HG03108 (cell line): ENCODE measurements around the gene UTP25.

Source experiments
- ATAC-seq: cut with Tn5 transposase; IDR thresholded peaks from one replicate; pipeline ENCODE4 v1.9.1; 2021; ENCODE audit warnings: moderate library complexity; ENCODE audit not compliant: unreplicated experiment

The UTP25 gene

DNA sequence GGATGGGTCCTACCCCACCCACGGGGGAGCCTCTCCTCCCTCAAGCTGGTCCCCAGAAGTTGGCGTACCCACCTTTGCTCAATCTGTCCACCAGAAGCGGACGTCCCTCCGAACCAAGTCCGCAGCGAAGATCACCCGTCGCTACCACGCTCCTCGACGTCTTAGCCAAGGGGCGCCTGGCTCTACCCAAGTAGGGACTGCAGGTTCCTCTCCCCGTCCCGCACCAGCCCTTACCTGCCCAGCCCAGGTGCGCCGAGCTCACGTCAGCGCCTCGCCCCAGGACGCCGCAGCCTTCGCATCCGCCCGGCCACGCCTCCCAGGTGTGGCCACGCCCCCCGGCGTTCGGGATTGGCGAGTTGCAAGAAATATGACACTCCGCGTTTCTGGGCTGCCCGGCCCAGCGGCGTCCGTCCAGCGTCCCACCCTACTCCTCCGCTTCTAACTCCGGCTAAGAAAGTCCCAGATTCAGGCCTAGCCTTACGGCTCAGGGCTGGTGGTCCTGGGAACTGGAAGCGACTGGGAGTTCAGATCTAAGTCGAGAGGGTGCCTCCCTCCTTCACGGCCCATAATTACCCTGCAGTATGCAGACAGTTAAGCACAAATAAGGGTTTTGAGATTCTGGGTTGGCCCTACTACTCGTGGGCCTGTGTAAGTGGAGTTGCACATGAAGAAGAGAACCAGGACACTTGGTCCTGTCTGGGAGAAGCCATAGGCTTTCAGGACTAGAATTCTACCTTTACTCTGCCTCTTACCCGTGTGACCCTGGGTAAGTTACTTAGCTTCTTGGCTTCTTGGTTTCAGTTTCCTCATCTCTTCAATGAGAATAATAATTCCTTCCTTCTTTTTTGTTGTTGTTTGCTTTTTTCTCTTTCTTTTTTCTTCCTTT, 21.7 kb upstream of the UTP25 start, which contains the start of gene IRF6:
Gene IRF6, minus strand, starts transcription at position 268 of the 886 bp plus-strand sequence. CDS start 4,729 bp downstream, outside the sequence.
- ATAC-seq: peak; percentile 90

DNA sequence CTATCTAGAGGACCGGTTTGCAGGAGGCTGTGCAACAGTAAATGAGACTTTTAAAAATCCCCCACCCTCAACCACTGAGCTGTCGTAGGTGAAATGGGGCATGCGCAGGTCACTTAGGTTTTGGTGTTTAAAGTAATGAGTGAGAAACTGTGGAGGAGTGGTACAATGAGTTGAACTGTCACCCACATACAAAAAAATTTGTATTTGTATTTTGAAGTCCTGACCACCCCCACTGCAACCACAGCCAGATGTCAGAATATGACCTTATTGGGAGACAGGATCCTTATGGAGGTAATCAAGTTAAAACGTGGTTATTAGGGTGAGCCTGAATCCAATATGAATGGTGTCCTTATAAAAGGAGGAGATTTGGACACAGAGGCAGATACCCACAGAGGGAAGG, 20.3 kb upstream of the UTP25 start:
- ATAC-seq: no peak

DNA sequence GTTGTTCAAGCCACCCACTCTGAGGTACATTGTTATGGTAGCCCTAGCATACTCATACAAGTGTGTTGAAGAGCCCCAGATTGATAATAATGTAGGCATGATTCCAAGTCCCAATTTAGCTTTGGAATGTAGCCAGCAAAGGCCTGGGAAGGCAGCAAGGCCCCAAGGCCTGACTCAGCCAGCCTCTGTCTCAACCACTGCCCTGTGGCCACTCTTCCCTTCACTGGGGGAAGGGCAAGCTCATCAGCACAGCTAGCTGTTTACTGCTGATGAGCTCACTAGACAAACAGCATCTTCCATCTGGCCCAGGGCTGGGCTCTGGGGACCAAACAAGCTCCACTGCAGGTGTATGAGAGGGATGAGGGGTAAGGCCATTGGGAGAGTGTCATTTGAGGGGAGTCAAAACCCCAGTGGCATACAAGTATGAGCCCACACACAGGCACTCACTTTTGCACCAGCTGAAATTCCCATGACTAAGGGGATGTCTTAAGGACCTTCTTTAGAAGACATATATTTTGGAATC, 19.7 kb upstream of the UTP25 start:
- ATAC-seq: no peak

DNA sequence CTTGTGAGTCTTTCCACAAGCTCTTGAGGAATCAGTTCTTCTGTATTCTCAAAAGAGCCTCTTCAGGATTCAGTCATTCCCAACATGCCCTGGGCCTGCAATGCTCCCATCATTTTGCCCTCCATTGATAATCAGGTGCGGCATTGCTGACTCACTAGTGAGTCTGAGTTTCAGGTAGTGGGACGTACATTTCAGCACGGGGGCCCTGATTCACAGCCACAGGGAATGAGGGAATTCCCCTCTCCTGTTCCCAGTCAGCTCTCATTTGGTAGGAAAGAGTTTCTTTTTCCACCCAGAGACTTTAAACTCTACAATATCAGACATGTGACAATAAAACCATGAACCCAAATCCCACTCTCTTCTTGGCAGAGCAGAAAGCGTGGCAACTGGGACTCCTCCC, 18.2 kb upstream of the UTP25 start:
- ATAC-seq: no peak

DNA sequence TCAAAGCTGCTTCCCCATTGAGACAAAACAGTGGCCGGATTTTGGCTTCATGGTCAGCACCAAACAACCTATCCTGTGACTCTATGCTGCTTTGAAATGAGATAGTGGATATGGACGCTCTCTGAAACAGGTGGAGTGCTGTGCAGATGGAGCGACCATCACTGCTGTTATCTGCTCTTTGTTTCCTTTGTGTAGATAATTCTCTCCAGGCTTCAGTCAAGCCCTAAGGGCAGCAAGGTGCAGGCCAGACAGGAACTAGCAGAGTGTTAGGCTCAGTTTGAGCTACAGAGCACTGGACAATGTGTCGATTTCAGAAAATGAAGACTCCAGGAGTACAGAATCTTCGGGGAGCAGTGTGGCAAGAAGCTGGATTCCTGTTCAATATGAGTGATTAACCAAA, 17.0 kb upstream of the UTP25 start:
- no peak for ATAC-seq

DNA sequence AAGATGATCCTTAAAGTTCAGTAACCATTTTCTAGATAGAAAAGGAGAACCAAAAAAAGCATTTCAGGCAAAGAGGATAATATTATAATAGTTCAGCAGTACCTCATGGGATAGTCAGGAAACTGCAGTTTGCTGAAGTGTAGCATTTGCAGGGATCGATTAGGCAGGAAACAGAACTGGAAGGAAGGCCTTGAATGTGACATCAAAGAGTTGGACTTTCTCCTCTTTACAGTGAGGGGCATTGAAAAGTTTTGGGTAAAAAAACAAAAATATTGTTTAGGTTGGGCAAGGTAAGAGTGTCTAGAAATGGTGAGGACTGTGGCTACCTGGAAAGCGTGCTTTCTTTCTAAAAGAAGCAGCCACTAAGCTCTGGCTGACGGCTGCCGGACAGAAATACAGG, 13.9 kb upstream of the UTP25 start:
- ATAC-seq: no peak

DNA sequence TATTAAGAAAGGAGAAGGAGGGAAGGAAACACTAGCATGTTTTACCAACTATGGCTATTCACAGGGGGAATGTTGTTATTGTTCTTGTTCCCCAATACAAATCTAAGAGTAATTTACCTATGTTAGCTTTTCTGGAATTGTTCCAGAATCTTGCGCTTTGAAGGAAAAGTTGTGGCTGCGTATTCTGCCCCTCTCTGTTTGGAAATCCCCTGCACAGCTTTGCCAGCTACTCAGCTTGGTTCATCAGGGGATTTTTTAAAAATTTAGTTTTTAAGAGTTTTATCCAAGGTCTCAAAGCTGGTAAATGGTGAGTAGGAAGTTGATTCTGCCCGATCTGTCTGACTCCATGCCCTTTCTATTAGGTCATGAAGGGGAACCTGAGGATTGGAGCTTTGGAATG, 12.3 kb upstream of the UTP25 start:
- no peak for ATAC-seq

DNA sequence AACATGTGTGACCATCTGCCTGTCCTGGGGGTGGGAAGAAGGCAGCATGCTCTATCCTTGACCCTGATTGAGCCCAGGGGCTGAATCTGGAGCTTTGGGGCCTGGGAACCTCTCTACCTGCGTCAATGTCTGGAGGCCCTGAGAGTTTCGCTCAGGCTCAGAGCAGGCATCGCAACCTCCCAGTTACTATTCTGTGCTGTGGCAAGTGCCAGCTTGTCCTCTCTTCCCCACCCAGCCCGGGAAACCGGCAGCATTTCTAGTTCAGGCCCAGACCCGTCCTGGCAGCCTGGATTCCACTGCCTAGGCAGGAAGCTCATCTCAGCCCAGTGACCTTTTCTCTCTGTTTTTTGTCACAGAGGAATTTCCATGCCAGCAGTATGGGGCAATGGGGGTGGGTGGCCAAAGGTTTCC, 11.8 kb upstream of the UTP25 start:
- no peak for ATAC-seq

DNA sequence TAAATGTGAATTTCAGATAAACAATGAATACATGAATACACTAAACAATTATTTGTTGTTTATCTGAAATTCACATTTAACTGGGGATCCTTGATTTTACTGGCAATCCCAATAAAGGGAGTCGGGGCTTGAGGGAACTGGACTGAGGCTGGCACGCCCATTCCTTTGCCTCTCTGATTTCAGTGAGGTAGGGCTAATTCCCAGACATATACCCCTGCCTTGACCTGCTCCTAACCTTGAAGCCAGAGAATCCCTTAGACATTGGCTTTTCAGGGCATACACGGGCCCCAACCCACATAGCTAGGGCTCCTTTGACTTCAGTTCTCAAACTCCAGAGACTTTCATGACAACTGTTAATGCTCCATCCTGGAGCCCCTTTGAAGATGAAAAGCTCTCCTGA, 10.8 kb upstream of the UTP25 start:
- ATAC-seq: no peak

DNA sequence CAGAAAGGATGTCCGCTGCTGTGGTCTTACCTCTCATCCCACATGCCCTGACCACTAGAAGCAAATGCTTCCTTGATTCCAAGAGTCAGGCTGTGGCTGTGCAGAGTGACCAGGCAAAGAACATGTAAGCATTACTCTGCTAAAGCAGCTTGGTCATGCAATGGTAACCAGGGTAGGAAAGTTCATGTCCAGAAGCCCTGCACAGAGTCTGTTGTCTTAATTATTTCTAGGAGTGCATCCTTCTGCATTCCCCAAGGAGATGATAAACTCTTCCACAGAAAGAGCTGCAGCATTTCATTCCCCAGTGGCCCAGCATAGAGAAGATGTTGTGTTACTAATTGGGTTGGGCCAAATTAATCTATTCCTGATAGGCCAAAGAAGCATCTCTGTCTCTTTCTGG, 10.1 kb upstream of the UTP25 start:
- ATAC-seq: no peak

DNA sequence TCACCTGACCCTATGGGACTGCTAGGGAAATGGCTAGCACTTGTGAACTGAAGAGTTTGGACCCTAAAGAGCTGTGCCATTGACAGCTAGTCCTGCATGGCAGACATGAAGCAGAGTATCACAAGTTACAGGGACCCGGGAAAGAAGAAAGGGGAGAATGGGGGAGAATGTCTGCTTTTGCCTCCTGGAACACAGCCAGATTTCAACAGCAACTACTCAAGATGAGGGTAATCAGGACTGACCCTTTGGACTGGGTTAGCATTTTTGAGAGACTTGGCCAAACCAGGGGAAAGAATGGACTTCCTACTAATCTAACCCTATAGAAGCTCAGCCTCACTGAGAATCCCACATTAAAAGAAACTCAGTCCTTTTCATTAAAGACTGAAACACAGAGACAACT, 8.7 kb upstream of the UTP25 start:
- ATAC-seq: no peak

DNA sequence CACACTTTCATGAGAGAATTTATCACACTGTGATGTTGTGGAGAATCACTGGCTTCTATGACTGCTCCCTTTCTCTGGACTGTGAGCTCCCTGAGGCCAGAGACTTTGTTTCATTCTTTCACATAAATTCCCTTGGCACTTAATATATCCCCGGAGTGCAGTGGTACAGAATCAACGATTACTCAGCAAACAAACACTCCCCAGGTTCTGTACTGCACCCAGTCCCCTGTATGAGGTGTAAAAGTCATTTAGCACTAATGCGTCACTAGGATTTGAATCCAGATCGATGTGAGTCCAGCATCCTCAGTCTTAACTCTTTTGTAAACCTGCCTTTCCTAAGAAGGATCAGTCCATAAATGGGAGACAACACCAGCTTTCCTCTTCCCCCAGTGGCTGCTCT, 6.8 kb upstream of the UTP25 start:
- ATAC-seq: no peak

DNA sequence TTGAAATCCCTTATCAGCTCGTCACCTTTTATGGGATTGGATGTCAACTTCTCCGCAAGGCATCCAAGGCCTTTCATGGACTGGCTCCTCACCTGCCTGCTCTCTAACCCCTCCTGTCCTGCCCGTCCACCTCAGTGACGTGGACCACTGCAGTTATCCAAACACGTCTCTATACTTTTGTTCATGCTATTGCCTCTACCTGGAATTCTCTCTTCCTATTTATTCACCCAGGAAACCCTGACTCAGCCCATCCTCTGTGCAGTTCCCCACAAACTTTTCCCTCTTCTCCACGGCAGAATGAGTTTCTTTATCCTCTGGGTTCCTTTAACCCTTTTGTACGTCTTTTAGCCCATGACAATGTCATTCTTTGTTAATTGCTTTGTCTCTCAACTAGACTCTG, 5.1 kb upstream of the UTP25 start:
- ATAC-seq: no peak

DNA sequence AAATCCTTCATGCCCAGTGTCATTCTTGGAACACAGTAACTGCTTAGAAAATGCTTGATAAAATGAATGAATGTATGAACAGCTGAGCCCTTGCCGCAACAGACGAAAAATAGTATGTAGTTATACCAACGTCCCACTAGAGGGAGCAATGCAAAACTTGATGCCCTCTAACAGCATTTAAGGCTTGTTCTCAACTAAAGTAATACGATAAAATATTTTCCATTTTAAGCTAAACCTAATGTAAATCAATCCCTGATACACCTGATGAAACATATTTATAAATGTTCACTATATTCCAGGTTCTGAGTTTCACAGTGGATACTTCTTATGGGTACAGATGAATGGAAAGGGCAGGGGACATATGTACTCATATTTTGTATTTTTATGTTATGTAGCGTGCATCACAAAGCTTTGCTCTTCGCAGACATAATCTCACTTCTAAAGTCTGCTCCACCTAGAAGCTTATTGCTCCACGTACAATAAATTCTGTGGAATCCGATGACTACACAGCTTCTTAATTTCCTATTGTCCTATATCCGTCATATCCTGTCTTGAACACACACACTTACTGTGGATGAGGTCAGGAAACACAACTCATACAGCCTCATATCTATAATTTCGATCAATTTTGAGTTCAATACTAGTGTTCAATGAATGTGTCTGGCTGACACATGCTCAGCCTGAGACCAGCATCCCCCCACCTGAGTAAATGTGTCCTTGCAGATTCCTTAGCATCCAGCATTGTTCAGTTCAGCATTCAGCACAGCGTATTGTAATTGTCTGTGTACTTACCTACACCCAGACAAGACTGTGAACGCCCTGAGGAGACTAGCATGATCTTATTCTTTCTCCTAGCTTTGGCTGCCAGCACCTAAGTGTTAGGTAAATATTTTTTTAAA, 4.4 kb upstream of the UTP25 start:
- no peak for ATAC-seq

DNA sequence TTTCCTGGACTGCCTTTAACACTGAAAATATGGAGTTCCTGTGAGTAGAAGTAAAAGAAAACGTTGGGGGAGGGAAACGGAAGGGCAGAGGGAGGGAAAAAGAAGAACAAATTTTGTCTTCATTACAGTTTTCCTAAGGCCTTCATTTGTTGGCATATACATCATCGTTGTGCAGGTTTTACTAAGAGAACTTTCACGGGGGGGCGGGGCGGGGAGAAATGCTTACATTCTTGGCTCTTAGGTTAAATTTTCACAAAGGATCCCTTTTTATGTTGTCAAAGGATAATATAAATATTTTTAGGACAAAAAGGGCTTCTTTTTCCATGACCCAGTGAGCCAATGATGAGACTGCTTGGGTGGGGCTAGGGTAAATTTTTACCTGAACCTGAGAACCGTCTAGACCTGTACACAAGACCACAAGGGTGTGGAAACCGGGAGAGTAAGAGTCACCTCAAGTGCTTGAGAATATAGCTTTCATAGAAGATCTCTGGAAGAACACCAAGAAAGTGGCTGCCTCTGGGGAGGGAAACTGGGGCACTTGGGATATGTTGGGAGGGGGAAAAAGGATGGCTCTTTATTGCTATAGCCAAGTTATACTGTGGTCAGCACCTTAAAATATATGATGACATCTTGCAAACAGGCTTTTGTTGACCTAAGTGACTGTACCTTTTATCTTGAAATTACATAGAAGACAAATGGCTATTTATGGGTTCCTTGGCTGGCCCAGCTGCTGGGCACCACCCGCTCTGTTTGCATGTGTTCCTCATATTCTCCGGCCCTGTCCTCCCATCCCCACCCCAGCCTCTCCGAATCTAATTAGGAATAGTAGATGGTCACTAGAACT, 2.0 kb upstream of the UTP25 start:
- ATAC-seq: no peak

DNA sequence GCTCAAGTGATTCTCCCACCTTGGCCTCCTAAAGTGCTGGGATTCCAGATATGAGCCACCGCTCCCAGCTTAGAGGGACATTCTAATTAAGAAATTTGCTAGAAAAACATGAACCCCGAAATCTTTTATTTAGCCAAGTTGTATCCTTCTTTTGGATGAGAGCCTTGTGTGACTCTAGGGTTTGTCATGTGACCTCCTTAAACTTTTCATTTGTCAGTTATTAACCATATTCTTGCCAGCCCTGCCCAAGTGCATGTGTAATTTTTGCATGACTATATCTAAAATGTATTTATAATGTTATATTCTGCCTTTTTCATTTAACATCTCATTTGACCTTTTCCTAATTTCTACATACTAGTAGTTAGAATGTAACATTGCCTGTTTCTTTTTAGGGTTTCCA, 1.9 kb downstream of the UTP25 start:
- ATAC-seq: no peak

DNA sequence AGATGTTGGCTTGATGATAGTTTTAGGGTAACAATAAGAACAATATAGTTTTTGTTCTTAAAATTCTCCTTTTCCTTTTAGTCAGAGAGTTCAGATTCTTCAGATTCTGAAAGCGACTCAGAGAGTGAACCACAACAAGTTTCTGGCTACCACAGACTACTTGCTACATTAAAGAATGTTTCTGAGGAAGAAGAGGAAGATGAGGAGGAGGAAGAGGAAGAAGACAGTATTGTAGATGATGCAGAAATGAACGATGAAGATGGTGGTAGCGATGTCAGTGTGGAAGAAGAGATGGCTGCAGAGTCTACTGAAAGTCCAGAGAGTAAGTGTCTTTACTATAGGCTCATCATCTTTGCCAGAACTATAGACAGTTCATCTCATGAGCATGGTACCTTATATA, 3.0 kb downstream of the UTP25 start:
- no peak for ATAC-seq

DNA sequence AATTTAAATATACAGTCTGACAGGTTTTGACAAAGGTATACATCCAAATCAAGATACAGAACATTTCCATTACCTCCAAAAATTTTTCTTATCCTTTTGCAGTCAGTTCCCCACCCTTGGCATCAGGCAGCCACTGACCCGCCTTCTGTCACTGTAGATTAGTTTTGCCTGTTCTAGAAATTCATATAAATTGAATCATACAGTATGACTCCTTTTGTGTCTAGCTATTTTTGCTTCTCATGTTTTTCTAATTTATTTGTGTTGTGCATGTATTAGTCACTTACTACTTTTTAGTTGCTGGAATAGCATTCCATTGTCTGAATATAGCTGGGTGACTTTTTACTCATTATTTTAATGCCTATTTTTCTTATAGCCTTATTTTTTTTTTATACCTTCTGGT, 3.8 kb downstream of the UTP25 start:
- no peak for ATAC-seq

DNA sequence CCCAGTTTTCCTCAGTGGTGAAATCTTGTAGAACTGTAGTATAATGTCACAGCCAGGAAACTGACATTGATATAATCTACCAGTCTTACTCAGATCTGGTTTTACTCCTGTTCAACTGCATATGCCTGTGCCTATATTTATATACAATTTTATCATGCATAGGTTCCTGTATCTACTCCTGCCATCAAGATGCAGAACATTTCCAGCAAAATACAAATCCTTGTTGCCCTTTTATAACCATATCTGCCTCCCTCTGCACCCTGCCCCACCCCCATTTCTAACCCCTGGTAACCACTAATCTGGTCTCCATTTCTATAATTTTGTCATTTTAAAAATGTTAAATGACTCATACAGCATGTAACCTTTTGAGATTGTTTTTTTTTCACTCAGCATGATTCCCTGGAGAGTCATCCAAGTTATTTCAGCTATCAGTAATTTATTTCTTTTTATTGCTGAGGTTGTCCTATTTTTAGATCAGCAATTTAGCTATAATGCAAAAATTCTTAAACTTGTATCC, 8.1 kb downstream of the UTP25 start:
- no peak for ATAC-seq

DNA sequence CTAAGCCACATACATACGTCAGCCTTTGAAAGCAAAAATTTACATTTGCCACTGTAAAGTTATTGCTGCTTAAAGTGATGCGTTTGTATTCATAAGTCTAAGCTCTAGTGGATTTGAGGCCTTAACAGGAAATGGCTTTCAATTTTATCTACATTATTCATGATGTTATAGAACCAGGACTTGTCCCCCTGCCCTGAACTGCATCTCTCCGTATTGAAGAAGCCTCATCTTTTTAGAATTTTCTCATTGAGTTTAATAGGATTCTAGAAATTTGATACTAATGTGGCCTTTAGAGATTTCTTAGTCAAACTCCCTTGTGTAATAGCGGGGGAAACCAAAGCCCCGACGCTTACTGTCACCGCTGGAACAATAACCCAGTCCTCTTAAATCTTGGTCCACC, 9.9 kb downstream of the UTP25 start:
- no peak for ATAC-seq

DNA sequence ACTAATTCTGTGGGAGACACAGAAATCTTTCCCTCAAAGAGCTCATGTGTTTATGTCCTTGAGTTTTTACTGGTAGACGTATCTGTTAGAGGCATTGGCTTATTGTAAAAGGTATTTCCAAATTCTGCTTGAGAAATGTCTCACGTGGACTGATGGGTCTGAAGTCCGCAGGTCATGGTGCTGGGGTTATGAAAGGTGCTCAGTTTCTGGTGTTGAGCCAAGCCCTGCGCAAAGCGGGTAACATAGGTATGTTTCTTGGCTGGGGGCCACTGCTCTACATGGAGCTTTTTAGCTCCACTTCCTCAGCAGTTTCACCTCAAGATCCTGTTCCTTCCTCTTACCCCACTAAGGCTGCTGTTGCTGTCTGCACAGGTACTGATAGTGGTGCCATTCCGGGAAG, 10.8 kb downstream of the UTP25 start:
- ATAC-seq: no peak
